Hippocampal formation (tissue), 2 donors: ENCODE data around the gene FBXL19.

Experiments used
- DNase-seq, 2 donors: peaks; one replicate each; lab custom pipeline; 2025; lab: John Stamatoyannopoulos, UW

Gene FBXL19

DNA sequence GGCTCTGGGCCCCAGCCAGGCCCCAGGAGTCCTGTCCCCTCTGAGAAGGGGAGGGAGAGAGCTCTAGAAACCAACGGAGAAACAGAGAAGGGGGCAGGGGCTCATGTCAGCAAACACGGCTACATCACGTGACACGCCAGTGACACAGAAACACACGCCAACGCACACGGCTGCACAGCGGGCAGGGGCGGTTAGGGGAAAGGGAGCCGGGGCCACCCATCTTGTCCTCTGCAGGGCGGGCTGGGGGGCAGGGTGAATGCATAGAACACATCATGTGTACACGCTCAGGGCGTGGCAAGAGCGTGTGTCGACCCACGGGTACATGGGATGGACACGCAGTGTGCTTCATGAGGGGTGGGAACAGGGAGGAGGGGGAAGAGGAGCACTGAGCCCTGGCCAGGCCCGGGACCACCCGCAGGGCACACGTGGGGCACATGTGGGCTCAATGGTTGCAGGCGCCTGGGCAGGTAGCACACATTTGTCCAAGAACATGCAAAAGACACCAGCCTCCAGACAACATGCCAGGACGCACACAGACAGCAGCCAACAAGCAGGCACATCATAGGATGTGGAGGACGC is 66.2 kb downstream of the FBXL19 start:
- DNase-seq: no peak

- no peak for DNase-seq
These were observed 66.7 kb downstream of the FBXL19 start for GRCh38 chr16:30990105-30990504.

DNA sequence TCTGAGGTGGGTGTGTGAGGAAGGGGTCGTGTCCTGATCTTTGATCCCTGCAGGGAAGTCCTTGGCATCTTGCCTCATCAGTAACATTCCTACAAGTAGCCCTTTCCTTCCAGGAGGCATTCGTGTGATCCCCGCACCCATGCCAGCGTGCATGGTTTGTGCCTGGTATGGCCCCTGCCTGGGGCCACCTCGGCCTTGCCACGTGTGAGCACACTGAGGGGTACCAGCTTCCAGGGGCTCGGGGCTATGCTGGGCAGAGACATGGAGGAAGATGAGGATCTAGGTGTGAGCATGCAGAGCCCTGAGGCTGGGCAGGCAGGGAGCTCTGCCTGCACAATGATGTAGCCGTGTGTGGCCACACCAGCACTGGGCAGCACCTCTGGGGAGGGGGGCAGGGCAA is 67.7 kb downstream of the FBXL19 start:
- no peak for DNase-seq

GRCh38 chr16:30992276-30992780 is 69.0 kb downstream of the FBXL19 start:
- no peak for DNase-seq

DNA sequence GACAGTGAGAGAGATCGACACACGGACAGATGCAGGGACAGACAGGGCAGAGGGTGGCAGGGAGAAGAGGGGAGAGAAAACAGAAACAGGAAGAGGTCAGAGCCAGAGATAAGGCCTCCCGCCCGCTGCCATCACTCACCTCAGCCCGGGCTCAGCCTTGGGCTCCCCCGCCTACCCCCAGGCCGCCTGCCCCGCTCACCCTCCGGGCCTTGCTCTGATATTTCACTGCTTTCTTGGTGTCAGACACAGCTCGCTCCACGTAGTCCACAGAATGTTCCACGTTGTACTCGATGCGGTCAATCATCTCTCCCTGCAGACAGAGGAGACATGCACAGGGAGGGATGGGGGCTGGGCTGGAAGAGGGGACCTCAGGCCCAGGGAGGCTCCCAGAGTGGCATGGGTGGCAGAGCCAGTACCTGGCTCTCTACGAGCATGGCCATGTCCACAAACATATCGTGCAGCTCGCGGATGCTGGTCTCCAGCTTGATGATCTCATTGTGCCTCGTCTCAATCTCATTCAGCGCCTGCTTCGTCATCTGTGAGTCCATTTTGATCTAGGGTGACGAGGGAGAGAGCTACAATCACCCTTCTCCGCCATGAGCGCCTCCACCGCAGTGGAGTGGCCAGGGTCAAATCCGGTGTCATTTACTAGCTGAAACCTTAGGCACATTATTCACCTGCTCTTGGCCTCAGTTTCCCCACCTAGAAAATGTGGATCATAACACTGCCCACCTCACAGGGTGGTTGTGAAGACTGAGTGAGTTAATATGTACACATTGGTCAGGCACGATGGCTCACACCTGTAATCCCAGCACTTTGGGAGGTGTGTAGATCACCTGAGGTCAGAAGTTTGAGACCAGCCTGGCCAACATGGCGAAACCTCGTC is 69.8 kb downstream of the FBXL19 start:
- no peak for DNase-seq

DNA sequence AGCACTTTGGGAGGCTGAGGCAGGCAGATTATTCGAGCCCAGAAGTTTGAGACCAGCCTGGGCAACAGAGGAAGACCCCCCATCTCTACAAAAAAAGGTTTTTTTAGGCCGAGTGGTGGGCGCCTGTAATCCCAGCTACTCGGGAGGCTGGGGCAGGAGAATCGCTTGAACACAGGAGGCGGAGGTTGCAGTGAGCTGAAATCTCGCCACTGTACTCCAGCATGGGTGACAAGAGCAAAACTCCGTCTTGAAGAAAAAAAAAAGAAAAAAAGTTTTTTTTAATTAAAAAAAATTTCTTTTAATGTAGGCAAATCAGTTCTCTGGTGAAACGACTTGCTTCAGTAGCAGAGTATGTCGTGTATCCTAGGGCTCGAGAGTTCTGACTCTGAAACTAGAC is 72.6 kb downstream of the FBXL19 start:
- DNase-seq: no peak

DNA sequence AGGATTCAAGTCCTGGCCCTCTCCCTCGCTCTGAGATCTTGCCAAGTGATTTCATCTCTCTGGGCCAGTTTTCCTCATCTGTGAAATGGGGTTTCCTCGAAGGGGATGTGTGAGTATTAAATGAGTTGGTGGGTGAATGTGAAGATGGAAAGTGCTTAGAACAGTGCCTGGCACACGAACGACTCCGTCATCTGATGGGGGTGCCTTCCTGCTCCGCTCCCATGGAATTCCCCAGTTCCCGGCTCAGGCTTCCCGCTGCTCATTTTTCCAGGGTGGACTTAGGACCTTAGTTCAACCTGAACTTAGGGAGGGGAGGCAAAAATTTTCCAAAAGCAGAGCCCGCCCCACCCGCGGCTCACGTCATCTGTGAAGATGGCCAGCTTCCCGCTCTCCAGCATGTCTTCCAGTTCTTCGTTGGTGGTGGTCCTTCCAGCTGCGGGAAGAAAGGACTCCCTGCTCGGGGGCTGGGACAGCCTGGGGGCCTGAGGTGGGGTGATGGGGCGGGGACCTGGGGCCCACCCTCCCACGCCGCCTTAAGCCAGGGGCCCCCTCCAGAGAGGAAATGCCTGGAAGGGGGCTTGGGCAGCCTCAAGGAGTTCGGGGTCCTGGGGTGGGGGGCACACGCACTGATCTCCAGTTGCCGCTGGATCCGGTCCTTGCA is 73.1 kb downstream of the FBXL19 start:
- DNase-seq: no peak

- peak in 1 of 2 donors; percentile 14 for DNase-seq
These were observed 73.8 kb downstream of the FBXL19 start for GRCh38 chr16:30996985-30997724.

- no peak for DNase-seq
These were observed 74.6 kb downstream of the FBXL19 start for GRCh38 chr16:30997725-30998711.
